Osteoblast (primary cell): ENCODE results near the gene EVA1B. TPM values are rescaled to one million over a fixed set of nuclear protein-coding genes. Genes with fewer than 3 reads are reported as not detected.

ENCODE experiments used
- DNase-seq: peaks from one replicate; pipeline ENCODE4 v3.0.0; 2011; ENCODE audit warnings: low spot score, mixed read lengths; ENCODE audit not compliant: insufficient read length; ENCODE audit errors: missing footprints
- H2AFZ ChIP-seq: 2 replicates; pipeline ENCODE4 v1.6.0; 2011; ENCODE audit warnings: mild to moderate bottlenecking, low read length
- H3K27ac ChIP-seq: 2 replicates; pipeline ENCODE4 v1.5.1; 2011; ENCODE audit warnings: mild to moderate bottlenecking, low read depth, low read length, moderate library complexity
- H3K27me3 ChIP-seq: 2 replicates; pipeline ENCODE4 v1.6.0; 2012; ENCODE audit warnings: mild to moderate bottlenecking, control low read depth, inconsistent platforms, low read length, moderate library complexity; ENCODE audit not compliant: insufficient read depth
- H3K36me3 ChIP-seq: 2 replicates; pipeline ENCODE4 v1.5.1; 2011; ENCODE audit warnings: mild to moderate bottlenecking, low read length, control low read depth, moderate library complexity; ENCODE audit not compliant: insufficient read depth
- H3K4me1 ChIP-seq: 2 replicates; pipeline ENCODE4 v1.5.1; 2011; ENCODE audit warnings: mild to moderate bottlenecking, low read length, control low read depth, moderate library complexity; ENCODE audit not compliant: insufficient read depth
- H3K4me2 ChIP-seq: 2 replicates; pipeline ENCODE4 v1.6.0; 2011; ENCODE audit warnings: mild to moderate bottlenecking, low read length; ENCODE audit not compliant: insufficient read depth
- H3K4me3 ChIP-seq: fragments of 200-600 bp; sonication (generic); 3 replicates; pipeline ENCODE4 v1.5.1; 2012; ENCODE audit warnings: mild to moderate bottlenecking, low read length, inconsistent platforms; ENCODE audit not compliant: insufficient read depth
- H3K79me2 ChIP-seq: 2 replicates; pipeline ENCODE4 v1.6.0; 2012; ENCODE audit warnings: mild to moderate bottlenecking, low read length, control low read depth, inconsistent platforms; ENCODE audit not compliant: insufficient read depth
- H3K9me3 ChIP-seq: 2 replicates; pipeline ENCODE4 v1.5.1; 2011; ENCODE audit warnings: low read depth, low read length, control low read depth
- H4K20me1 ChIP-seq: 2 replicates; pipeline ENCODE4 v1.6.0; 2012; ENCODE audit warnings: mild to moderate bottlenecking, low read length, control low read depth; ENCODE audit not compliant: insufficient read depth
- total RNA-seq: library from RNA; depleted of rRNA; stranded (reverse); fragments of >200 nt; gene quantifications from 2 replicates; pipeline ENCODE4 v1.2.3, GENCODE V29; 2012
- TF ChIP-seq, protein P1 (sequence below): IDR thresholded peaks from 2 replicates; pipeline ENCODE4 v1.5.1; 2011; ENCODE audit warnings: mild to moderate bottlenecking, low read depth, low read length, moderate library complexity; ENCODE audit errors: extremely low read depth

Gene EVA1B
- total RNA-seq, 1 donor, result 135 TPM

DNA sequence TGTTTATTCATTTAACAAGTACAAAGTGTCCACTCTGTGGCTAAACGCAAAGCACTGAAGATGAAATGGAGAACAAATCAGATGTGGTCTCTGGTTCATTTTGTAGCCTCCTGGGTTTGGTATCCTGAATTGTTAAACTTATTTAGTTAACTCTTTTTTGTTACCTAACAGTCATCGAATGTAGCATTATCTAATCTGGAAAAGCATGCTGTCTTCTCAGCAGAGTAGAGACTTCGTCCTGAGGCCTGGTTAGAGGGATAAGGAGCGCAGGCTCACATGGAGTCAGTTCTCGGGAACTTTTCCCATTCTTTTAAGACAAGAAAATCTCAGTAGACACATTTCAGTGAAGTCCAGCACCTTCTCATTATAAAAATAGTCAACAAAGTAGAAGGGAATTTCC is 50.4 kb downstream of the EVA1B start:
- H3K79me2 ChIP-seq, result peaks cover 90% of the 10 kb centered on the region

More for the DNA sequence above, 50.4 kb downstream of the EVA1B start:
- Histone ChIP-seq H3K9me3 (no peaks in the 10 kb centered on the region), H3K4me1 (no peaks in the 10 kb centered on the region), H3K4me2 (no peak overlapping the region), H3K4me3 (no peak overlapping the region), H3K27ac (no peak overlapping the region), H3K27me3 (no peaks in the 10 kb centered on the region), H2AFZ (no peak overlapping the region), H3K36me3 (peaks cover 29% of the 10 kb centered on the region), H4K20me1 (peaks cover 9% of the 10 kb centered on the region)
- peak; percentile 23 for DNase-seq
- TF ChIP-seq, protein P1, sequence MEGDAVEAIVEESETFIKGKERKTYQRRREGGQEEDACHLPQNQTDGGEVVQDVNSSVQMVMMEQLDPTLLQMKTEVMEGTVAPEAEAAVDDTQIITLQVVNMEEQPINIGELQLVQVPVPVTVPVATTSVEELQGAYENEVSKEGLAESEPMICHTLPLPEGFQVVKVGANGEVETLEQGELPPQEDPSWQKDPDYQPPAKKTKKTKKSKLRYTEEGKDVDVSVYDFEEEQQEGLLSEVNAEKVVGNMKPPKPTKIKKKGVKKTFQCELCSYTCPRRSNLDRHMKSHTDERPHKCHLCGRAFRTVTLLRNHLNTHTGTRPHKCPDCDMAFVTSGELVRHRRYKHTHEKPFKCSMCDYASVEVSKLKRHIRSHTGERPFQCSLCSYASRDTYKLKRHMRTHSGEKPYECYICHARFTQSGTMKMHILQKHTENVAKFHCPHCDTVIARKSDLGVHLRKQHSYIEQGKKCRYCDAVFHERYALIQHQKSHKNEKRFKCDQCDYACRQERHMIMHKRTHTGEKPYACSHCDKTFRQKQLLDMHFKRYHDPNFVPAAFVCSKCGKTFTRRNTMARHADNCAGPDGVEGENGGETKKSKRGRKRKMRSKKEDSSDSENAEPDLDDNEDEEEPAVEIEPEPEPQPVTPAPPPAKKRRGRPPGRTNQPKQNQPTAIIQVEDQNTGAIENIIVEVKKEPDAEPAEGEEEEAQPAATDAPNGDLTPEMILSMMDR, result no peak

Other genes starting within 250 kb of the EVA1B start
- gene TEKT2, start 239.6 kb downstream of the EVA1B start, total RNA-seq, result 0.29 TPM in 1 of 2 replicates, not detected in the other
- gene ADPRS, start 234.8 kb downstream of the EVA1B start, total RNA-seq, result 20.6 and 24.2 TPM in 2 replicates
- gene COL8A2, start 198.4 kb downstream of the EVA1B start, total RNA-seq, result 12.7 and 15.2 TPM in 2 replicates
- 93.4 and 111 TPM in 2 replicates for gene TRAPPC3, start 174.2 kb downstream of the EVA1B start, total RNA-seq
- gene MAP7D1, start 167.5 kb downstream of the EVA1B start, total RNA-seq, result 106 and 132 TPM in 2 replicates
- gene THRAP3, start 99.2 kb downstream of the EVA1B start, total RNA-seq, result 127 and 137 TPM in 2 replicates
- gene SH3D21, start 17.3 kb downstream of the EVA1B start, total RNA-seq, result 1.8 and 2.2 TPM in 2 replicates
- 11.9 and 12.4 TPM in 2 replicates for gene STK40, start 62.3 kb upstream of the EVA1B start, total RNA-seq
- 4.4 and 6.2 TPM in 2 replicates for gene LSM10, start 74.3 kb upstream of the EVA1B start, total RNA-seq
- 14.5 and 15.6 TPM in 2 replicates for gene OSCP1, start 126.8 kb upstream of the EVA1B start, total RNA-seq
- gene MRPS15, start 140.7 kb upstream of the EVA1B start, total RNA-seq, result 77.1 and 77.2 TPM in 2 replicates
- not detected in 2 replicates for gene CSF3R, start 159.3 kb upstream of the EVA1B start, total RNA-seq